OCI-LY1 (cell line): ENCODE measurements around the gene PIGU.

ENCODE experiments used
- EZH2 ChIP-seq: fragments of 200-600 bp; sonication (generic), shearing (Covaris generic); IDR thresholded peaks from 2 replicates; pipeline ENCODE4 v1.8.0; 2017; ENCODE audit warnings: borderline replicate concordance, mixed run types, mild to moderate bottlenecking, antibody characterized with exemption, low read length, moderate library complexity, mixed read lengths
- TF ChIP-seq, protein P1 (sequence below): fragments of 200-600 bp; sonication (generic), shearing (Covaris generic); IDR thresholded peaks from 2 replicates; pipeline ENCODE4 v1.5.1; 2017; ENCODE audit warnings: mild to moderate bottlenecking, antibody characterized with exemption, low read length, moderate library complexity, mixed read lengths

DNA sequence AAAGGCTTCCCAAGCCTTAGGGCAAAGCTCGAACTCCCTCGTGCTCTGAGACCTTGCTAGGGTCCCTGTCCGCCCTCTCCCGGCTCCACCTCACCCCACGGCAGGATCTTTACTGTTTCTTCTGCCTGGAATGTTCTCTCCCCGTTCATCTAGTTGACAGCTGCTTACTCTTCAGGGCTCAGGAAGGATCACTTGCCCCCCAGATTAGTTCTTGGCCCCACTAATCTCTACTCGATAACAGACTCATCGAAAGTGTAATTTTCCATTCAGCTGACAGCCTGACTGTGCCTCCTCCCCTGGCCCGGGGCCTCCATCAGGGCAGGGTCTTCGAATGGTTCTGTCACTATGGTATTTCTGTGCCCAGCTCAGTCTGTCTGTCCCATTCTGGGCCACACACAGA lies 115.2 kb downstream of the PIGU start:
- TF ChIP-seq, protein P1, sequence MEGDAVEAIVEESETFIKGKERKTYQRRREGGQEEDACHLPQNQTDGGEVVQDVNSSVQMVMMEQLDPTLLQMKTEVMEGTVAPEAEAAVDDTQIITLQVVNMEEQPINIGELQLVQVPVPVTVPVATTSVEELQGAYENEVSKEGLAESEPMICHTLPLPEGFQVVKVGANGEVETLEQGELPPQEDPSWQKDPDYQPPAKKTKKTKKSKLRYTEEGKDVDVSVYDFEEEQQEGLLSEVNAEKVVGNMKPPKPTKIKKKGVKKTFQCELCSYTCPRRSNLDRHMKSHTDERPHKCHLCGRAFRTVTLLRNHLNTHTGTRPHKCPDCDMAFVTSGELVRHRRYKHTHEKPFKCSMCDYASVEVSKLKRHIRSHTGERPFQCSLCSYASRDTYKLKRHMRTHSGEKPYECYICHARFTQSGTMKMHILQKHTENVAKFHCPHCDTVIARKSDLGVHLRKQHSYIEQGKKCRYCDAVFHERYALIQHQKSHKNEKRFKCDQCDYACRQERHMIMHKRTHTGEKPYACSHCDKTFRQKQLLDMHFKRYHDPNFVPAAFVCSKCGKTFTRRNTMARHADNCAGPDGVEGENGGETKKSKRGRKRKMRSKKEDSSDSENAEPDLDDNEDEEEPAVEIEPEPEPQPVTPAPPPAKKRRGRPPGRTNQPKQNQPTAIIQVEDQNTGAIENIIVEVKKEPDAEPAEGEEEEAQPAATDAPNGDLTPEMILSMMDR = no peak
- TF ChIP-seq EZH2 = no peak
